K562 (cell line): ENCODE data around the gene BCL2L12. TPM values are rescaled to one million over a fixed set of nuclear protein-coding genes. Genes with fewer than 3 reads are reported as not detected.

Source experiments
- ARID2 ChIP-seq: fragments of 450-650 bp; IDR thresholded peaks from 2 replicates; pipeline ENCODE4 v1.6.1; 2017; ENCODE audit warnings: antibody characterized with exemption, mild to moderate bottlenecking
- BRD9 ChIP-seq: fragments of 450-650 bp; IDR thresholded peaks from 2 replicates; pipeline ENCODE4 v1.6.1; 2018; ENCODE audit warnings: low read depth; ENCODE audit not compliant: partially characterized antibody
- EP300 ChIP-seq: IDR thresholded peaks from 2 replicates; pipeline ENCODE4 v1.6.1; 2012; ENCODE audit warnings: low read length, improper control_type of control experiment
- FOXK2 ChIP-seq, 2 experiments: fragments of 450-650 bp; IDR thresholded peaks in 1 of 2; conservative IDR thresholded peaks in 1 of 2; 2 replicates each; pipeline ENCODE4 v1.6.1; 2016; ENCODE audit warnings: low read depth in 2 of 2, mild to moderate bottlenecking in 1 of 2
- HDAC1 ChIP-seq, 2 experiments: fragments of 450-650 bp; IDR thresholded peaks; 2 replicates each; pipeline ENCODE4 v1.6.1; 2016 to 2017; ENCODE audit warnings: inconsistent platforms in 1 of 2, mild to moderate bottlenecking in 1 of 2, moderate library complexity in 1 of 2
- KAT2B ChIP-seq: IDR thresholded peaks from one replicate; pipeline ENCODE4 v1.6.1; 2012; ENCODE audit warnings: low read depth, mild to moderate bottlenecking, control low read depth, inconsistent platforms, low read length, moderate library complexity
- MEIS2 ChIP-seq: fragments of 450-650 bp; IDR thresholded peaks from 2 replicates; pipeline ENCODE4 v1.6.1; 2014; ENCODE audit warnings: mild to moderate bottlenecking; ENCODE audit not compliant: partially characterized antibody
- MLX ChIP-seq, 2 experiments: fragments of 450-650 bp in 1 of 2; sonication (generic) in 1 of 2; formaldehyde crosslinking; conservative IDR thresholded peaks; 2 replicates each; pipeline versions ENCODE4 v1.4.0 to v1.8.1; 2020 to 2022; ENCODE audit warnings: mild to moderate bottlenecking in 1 of 2, missing genetic modification reagents in 1 of 2
- NCOA2 ChIP-seq, 2 experiments: fragments of 450-650 bp; IDR thresholded peaks; 2 replicates each; pipeline ENCODE4 v1.6.1; 2018; ENCODE audit warnings: mild to moderate bottlenecking in 2 of 2, moderate library complexity in 1 of 2; ENCODE audit not compliant: partially characterized antibody in 2 of 2
- PHF20 ChIP-seq: fragments of 450-650 bp; IDR thresholded peaks from 2 replicates; pipeline ENCODE4 v1.6.1; 2018; ENCODE audit not compliant: partially characterized antibody
- POLR2AphosphoS5 ChIP-seq: IDR thresholded peaks from 2 replicates; pipeline ENCODE4 v1.6.1; 2011; ENCODE audit warnings: mild to moderate bottlenecking, low read depth, low read length, moderate library complexity; ENCODE audit not compliant: control insufficient read depth, insufficient read depth
- POLR2H ChIP-seq: IDR thresholded peaks from 2 replicates; pipeline ENCODE4 v1.6.1; 2016; ENCODE audit warnings: missing genetic modification characterization, low read depth, mild to moderate bottlenecking, control low read depth, missing compliant biosample characterization, moderate library complexity
- POU5F1 ChIP-seq: fragments of 150-350 bp; IDR thresholded peaks from 2 replicates; pipeline ENCODE4 v1.6.1; 2014; ENCODE audit warnings: borderline replicate concordance, low read length, low read depth, mild to moderate bottlenecking; ENCODE audit not compliant: partially characterized antibody
- USF1 ChIP-seq: sonication (generic); formaldehyde crosslinking; IDR thresholded peaks from 2 replicates; pipeline ENCODE4 v1.9.0; 2022; ENCODE audit warnings: mild to moderate bottlenecking, missing genetic modification reagents
- ZBTB11 ChIP-seq, 3 experiments: fragments of 200-800 bp in 1 of 3; fragments of 250-450 bp in 1 of 3; fragments of 450-650 bp in 1 of 3; sonication (Bioruptor Pico) in 1 of 3; sonication (Bioruptor generic) in 1 of 3; formaldehyde crosslinking in 1 of 3; IDR thresholded peaks; 2 replicates each; pipeline versions ENCODE4 v1.6.1 to v1.8.0; 2016 to 2022; ENCODE audit warnings: mild to moderate bottlenecking in 2 of 3, missing genetic modification characterization in 2 of 3, missing compliant biosample characterization in 1 of 3, moderate library complexity in 1 of 3
- ZFPM2 ChIP-seq: fragments of 250-450 bp; sonication (Bioruptor Pico); IDR thresholded peaks from 2 replicates; pipeline ENCODE4 v1.5.1; 2022; ENCODE audit warnings: mild to moderate bottlenecking
- ZZZ3 ChIP-seq: fragments of 450-650 bp; IDR thresholded peaks from 2 replicates; pipeline ENCODE4 v1.6.1; 2016; ENCODE audit warnings: antibody characterized with exemption, mild to moderate bottlenecking, moderate library complexity
- polyA plus RNA-seq, 8 experiments: library from polyadenylated mRNA; depleted of rRNA in 4 of 8; stranded (reverse) in 5 of 8; unstranded in 3 of 8; fragments of >200 nt; fragmentation: Nextera tagmentation in 2 of 8; fragmentation: Illumina TruSeq in 1 of 8; extraction: Ambion mirVana in 2 of 8; extraction: Trizol in 1 of 8; gene quantifications; 2 replicates each; pipeline versions ENCODE4 v1.2.1 to v1.2.3, GENCODE V29; 2011 to 2014; ENCODE audit warnings: inconsistent platforms in 1 of 8, missing spikeins in 1 of 8
- total RNA-seq, 7 experiments: library from RNA; depleted of rRNA in 6 of 7; stranded (reverse); fragments of >200 nt in 6 of 7; fragmentation: Illumina TruSeq in 2 of 7; extraction: Trizol in 2 of 7; gene quantifications; 2 replicates each; pipeline versions ENCODE4 v1.2.1 to v1.2.3, GENCODE V29; 2011 to 2021; ENCODE audit warnings: low replicate concordance in 1 of 7
- TF ChIP-seq, protein P1 (sequence below), 3 experiments: fragments of 200-800 bp in 1 of 3; sonication (Bioruptor generic) in 1 of 3; sonication (generic) in 1 of 3; formaldehyde crosslinking in 1 of 3; IDR thresholded peaks; 2 replicates each; pipeline versions ENCODE4 v1.6.1 to v1.8.0; 2016 to 2022; ENCODE audit warnings: mild to moderate bottlenecking in 2 of 3, missing compliant biosample characterization in 2 of 3, missing genetic modification characterization in 2 of 3, missing genetic modification reagents in 1 of 3
- TF ChIP-seq, protein P2 (sequence below): fragments of 450-650 bp; IDR thresholded peaks from 2 replicates; pipeline ENCODE4 v1.6.1; 2016; ENCODE audit warnings: low read depth, mild to moderate bottlenecking, moderate library complexity

BCL2L12 gene
- total and polyA plus RNA-seq, 9 of the 15 experiments (the other 6 are each of a cell fraction or from before 2014, with no cell fraction given): 7.4 to 263 (median 81.2) TPM

DNA sequence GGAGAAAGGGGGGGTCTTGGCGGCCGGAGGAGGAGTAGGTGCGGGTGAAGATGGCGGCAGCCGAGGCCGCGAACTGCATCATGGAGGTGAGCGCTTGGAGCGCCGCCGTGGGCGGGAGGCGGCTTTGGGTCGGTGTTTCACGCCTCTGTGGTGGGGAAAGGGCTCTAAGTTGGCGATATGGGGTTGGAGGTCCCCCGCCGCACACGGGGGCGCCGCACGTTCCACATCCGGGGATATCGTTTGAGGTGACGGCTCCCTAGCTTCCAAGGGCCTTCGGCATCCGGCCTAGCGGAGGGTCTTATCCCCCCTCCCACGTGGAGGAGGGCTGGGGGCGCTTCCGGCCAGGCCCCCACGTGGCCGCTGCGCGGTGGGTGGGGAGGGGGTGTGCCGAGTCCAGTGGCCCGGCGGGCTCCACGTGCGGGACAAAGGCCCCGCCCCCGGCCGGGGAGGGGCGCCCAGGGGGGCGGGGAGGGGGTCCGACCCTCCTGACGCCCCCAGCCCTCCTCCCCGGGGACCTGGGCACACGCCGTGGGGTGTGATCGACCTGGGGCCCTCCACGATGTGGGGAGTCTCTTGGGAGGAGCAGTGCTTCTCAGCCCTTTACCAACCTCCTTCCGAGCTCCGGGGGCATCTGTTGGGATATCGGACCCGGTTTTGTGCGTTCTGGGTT lies 11.6 kb downstream of the BCL2L12 start, which contains the start of gene PRMT1 (continued):
- TF ChIP-seq ZBTB11 (CRISPR knock-in tag; IDR thresholded peaks at IDR 0.05): peak in 2 of 3 experiments; percentile 21 to 59; a peak in 3 of 6 replicates
- no peak for TF ChIP-seq MEIS2
- TF ChIP-seq, protein P1, sequence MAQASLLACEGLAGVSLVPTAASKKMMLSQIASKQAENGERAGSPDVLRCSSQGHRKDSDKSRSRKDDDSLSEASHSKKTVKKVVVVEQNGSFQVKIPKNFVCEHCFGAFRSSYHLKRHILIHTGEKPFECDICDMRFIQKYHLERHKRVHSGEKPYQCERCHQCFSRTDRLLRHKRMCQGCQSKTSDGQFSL (CRISPR knock-in tag; IDR thresholded peaks at IDR 0.05): peak; percentile 85
- TF ChIP-seq, protein P1 (tag; IDR thresholded peaks at IDR 0.05): peak in 1 of 2 experiments; percentile 50; a peak in 2 of 4 replicates
- TF ChIP-seq POLR2AphosphoS5: peak; percentile 73
- no peak for TF ChIP-seq POU5F1
- TF ChIP-seq ZFPM2 (CRISPR knock-in tag): 0 out of 2 replicates have a peak, but pooled peaks have one; percentile 28
- peak; percentile 83 for TF ChIP-seq USF1 (CRISPR knock-in tag)
- TF ChIP-seq, protein P2, sequence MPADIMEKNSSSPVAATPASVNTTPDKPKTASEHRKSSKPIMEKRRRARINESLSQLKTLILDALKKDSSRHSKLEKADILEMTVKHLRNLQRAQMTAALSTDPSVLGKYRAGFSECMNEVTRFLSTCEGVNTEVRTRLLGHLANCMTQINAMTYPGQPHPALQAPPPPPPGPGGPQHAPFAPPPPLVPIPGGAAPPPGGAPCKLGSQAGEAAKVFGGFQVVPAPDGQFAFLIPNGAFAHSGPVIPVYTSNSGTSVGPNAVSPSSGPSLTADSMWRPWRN: no peak
- peak; percentile 32 for TF ChIP-seq PHF20
- TF ChIP-seq POLR2H (tag): peak; percentile 63; the same call in 1 of the 2 replicates
- peak in 1 of 2 experiments; percentile 64; a peak in 2 of 4 replicates for TF ChIP-seq FOXK2 (conservative IDR thresholded peaks at IDR 0.05 in 1 of 2, IDR thresholded peaks at IDR 0.05 in 1 of 2; ENCODE audit: low read depth in 2 of 2)
- peak; percentile 91 to 100; a peak in 3 of 4 replicates for TF ChIP-seq HDAC1 (IDR thresholded peaks at IDR 0.05)
- TF ChIP-seq MLX (CRISPR knock-in tag; conservative IDR thresholded peaks at IDR 0.05): no peak
- TF ChIP-seq BRD9: peak; percentile 21
- no peak for TF ChIP-seq ARID2
- no peak for TF ChIP-seq NCOA2 (IDR thresholded peaks at IDR 0.05; ENCODE audit: partially characterized antibody in 2 of 2)
- TF ChIP-seq ZZZ3: no peak
- TF ChIP-seq KAT2B: peak; percentile 85
- no peak for TF ChIP-seq EP300
